GM12878 (cell line): ENCODE results near the gene MAP1LC3B. TPM values are rescaled to one million over a fixed set of nuclear protein-coding genes. Genes with fewer than 3 reads are reported as not detected.

Experiments
- ATAC-seq: fragments of 200-7000 bp; cut with Tn5 transposase; 3 replicates; pipeline ENCODE4 v1.9.1; 2020; ENCODE audit warnings: mild to moderate bottlenecking, moderate library complexity
- BruUV-seq: library from RNA; stranded (reverse); fragments of 400-500 nt; replicated peaks from 2 replicates; lab custom pipeline; 2021; lab: Mats Ljungman, UMichigan
- CTCF ChIA-PET: fragments of 300-600 bp; sonication (Branson Sonifier 250); formaldehyde crosslinking; extraction: SDS; loops from one replicate; lab custom pipeline; 2021; ENCODE audit warnings: inconsistent platforms; lab: Yijun Ruan, JAX
- POLR2A ChIA-PET: fragments of 350-600 bp; formaldehyde crosslinking; extraction: SDS; loops from one replicate; lab custom pipeline; 2021; ENCODE audit warnings: inconsistent platforms; lab: Charles Lee
- RAD21 ChIA-PET: fragments of 300-600 bp; sonication (Branson Sonifier 250); formaldehyde crosslinking; loops from one replicate; lab custom pipeline; 2023; ENCODE audit warnings: antibody characterized with exemption; ENCODE audit not compliant: unreplicated experiment; lab: Charles Lee
- SMC1A ChIA-PET: fragments of 300-600 bp; sonication (Branson Sonifier 250); formaldehyde crosslinking; loops from one replicate; lab custom pipeline; 2023; ENCODE audit not compliant: unreplicated experiment, uncharacterized antibody; lab: Charles Lee
- DNase-seq: peaks from one replicate; pipeline ENCODE4 v3.0.0-alpha.2; 2011; ENCODE audit warnings: low read depth, low spot score
- FAIRE-seq: peaks from 3 replicates; lab custom pipeline; 2011; peaks lifted over from hg19 to GRCh38; lab: Jason Lieb, UNC
- H2AFZ ChIP-seq: 2 replicates; pipeline ENCODE4 v1.6.0; 2011; ENCODE audit warnings: low read depth, low read length, control low read depth; ENCODE audit not compliant: control insufficient read depth
- H3K27ac ChIP-seq: 2 replicates; pipeline ENCODE4 v1.5.1; 2011; ENCODE audit warnings: control low read depth; ENCODE audit not compliant: control insufficient read depth, insufficient read depth
- H3K27me3 ChIP-seq, 2 experiments: replicated peaks in 1 of 2; 2 replicates each; pipeline versions ENCODE4 v1.6.0 to v1.6.1; 2011; ENCODE audit warnings: low read length in 1 of 2; ENCODE audit not compliant: control insufficient read depth in 2 of 2, insufficient read depth in 2 of 2
- H3K36me3 ChIP-seq, 2 experiments: 2 replicates each; pipeline ENCODE4 v1.5.1; 2011; ENCODE audit warnings: low read length in 1 of 2; ENCODE audit not compliant: control insufficient read depth in 2 of 2, insufficient read depth in 2 of 2
- H3K4me1 ChIP-seq: 2 replicates; pipeline ENCODE4 v1.6.1; 2011; ENCODE audit warnings: mild to moderate bottlenecking, low read length, moderate library complexity, mixed read lengths; ENCODE audit not compliant: control insufficient read depth, insufficient read depth
- H3K4me2 ChIP-seq: 2 replicates; pipeline ENCODE4 v1.6.0; 2011; ENCODE audit warnings: control low read depth; ENCODE audit not compliant: control insufficient read depth, insufficient read depth
- H3K4me3 ChIP-seq: fragments of 200-600 bp; sonication (generic); 2 replicates; pipeline ENCODE4 v1.5.1; 2016
- H3K79me2 ChIP-seq: 2 replicates; pipeline ENCODE4 v1.6.0; 2011; ENCODE audit warnings: low read length; ENCODE audit not compliant: control insufficient read depth, insufficient read depth
- H3K9ac ChIP-seq: 2 replicates; pipeline ENCODE4 v1.8.0; 2011; ENCODE audit warnings: low read length, control low read depth, mixed read lengths; ENCODE audit not compliant: control insufficient read depth, insufficient read depth
- H3K9me3 ChIP-seq: replicated peaks from 3 replicates; pipeline ENCODE4 v1.5.1; 2011; ENCODE audit warnings: mild to moderate bottlenecking, low read length; ENCODE audit not compliant: control insufficient read depth, insufficient read depth
- H4K20me1 ChIP-seq: 2 replicates; pipeline ENCODE4 v1.6.0; 2011; ENCODE audit not compliant: control insufficient read depth, insufficient read depth
- DPF2 ChIP-seq: fragments of 450-650 bp; IDR thresholded peaks from 2 replicates; pipeline ENCODE4 v1.6.1; 2017; ENCODE audit warnings: mild to moderate bottlenecking
- HDAC2 ChIP-seq: fragments of 200-600 bp; sonication (generic); IDR thresholded peaks from 2 replicates; pipeline ENCODE4 v1.6.1; 2017
- IRF5 ChIP-seq: fragments of 450-650 bp; IDR thresholded peaks from 2 replicates; pipeline ENCODE4 v1.6.1; 2017; ENCODE audit warnings: borderline replicate concordance
- RAD21 ChIP-seq: IDR thresholded peaks from 2 replicates; pipeline ENCODE4 v1.6.1; 2011; ENCODE audit warnings: mild to moderate bottlenecking, low read depth, low read length, moderate library complexity; ENCODE audit not compliant: insufficient read depth
- WGBS: methylation state at CpG from one replicate; pipeline ENCODE4 v1.1.6; 2016; ENCODE audit warnings: low lambda C conversion rate; ENCODE audit not compliant: insufficient replicate concordance, insufficient coverage; ENCODE audit errors: missing lambda C conversion rate; 5-methylcytosine and 5-hydroxymethylcytosine counted together
- in situ Hi-C: fragments of 300-500 bp; cut with MboI; formaldehyde crosslinking; loops from 9 replicates; pipeline ENCODE4 v1.14.3; 2018; ENCODE audit warnings: mixed read lengths
- intact Hi-C: fragments of 100-400 bp; cut with micrococcal nuclease; formaldehyde crosslinking; loops from one replicate; pipeline ENCODE4 v1.14.2; 2022; ENCODE audit not compliant: unreplicated experiment
- polyA plus RNA-seq, 11 experiments: library from polyadenylated mRNA; depleted of rRNA in 4 of 11; unstranded in 6 of 11; stranded (reverse) in 5 of 11; fragments of >200 nt; fragmentation: Nextera tagmentation in 4 of 11; fragmentation: Illumina TruSeq in 1 of 11; extraction: Ambion mirVana in 4 of 11; extraction: Trizol in 1 of 11; gene quantifications; 1 replicate in 1 of 11; 2 replicates in 10 of 11; pipeline versions ENCODE4 v1.2.1 to v1.2.3, GENCODE V29; 2011 to 2016; ENCODE audit warnings: inconsistent platforms in 2 of 11, missing spikeins in 2 of 11, low read depth in 1 of 11
- total RNA-seq, 4 experiments: library from RNA; depleted of rRNA in 3 of 4; stranded (reverse); fragments of >200 nt in 3 of 4; fragmentation: Illumina TruSeq in 1 of 4; extraction: Trizol in 1 of 4; gene quantifications; 2 replicates each; pipeline versions ENCODE4 v1.2.1 to v1.2.3, GENCODE V29; 2013 to 2021

Gene MAP1LC3B
- total and polyA plus RNA-seq, 10 of the 15 experiments (the other 5 are each of a cell fraction or from before 2014, with no cell fraction given) = 6.1 to 42.8 (median 13.7) TPM

GRCh38 chr16:87418644-87419043 lies 26.5 kb downstream of the MAP1LC3B start:
- Histone ChIP-seq H3K36me3 (no peaks in the 10 kb centered on the region), H3K79me2 (no peaks in the 10 kb centered on the region), H3K9me3 (no peaks in the 10 kb centered on the region; the same call in 2 of the 3 replicates), H3K9ac (no peak overlapping the region), H3K4me1 (no peaks in the 10 kb centered on the region), H3K27me3 (peaks cover 0 to 2% of the 10 kb centered on the region in 2 experiments; a peak in 1 of 4 replicates), H3K4me2 (no peak overlapping the region), H4K20me1 (no peaks in the 10 kb centered on the region), H2AFZ (no peak overlapping the region), H3K27ac (no peak overlapping the region), H3K4me3 (no peak overlapping the region)
- POLR2A ChIA-PET = no interaction called here
- 40% methylated on average over 6 of the region's 6 CpGs for WGBS
- RAD21 ChIA-PET = no interaction called here
- in situ Hi-C loops (no loop called here), intact Hi-C loops (loop anchor here (5.0 kb wide), 1 partner anchor 219 kb away; no protein-coding TSS in a partner anchor)
- FAIRE-seq = no peak
- DNase-seq = no peak
- TF ChIP-seq HDAC2 (no peak), IRF5 (no peak), RAD21 (no peak), DPF2 (no peak)
- SMC1A ChIA-PET = no interaction called here
- no TSS peak for BruUV-seq
- CTCF ChIA-PET = no interaction called here
- no peak for ATAC-seq
